Activated naive CD8-positive, alpha-beta T cell treated with anti-CD3 and anti-CD28 coated beads for 36 hours (primary cell): Measurements from ENCODE around the gene SLFN13. TPM values are rescaled to one million over a fixed set of nuclear protein-coding genes. Genes with fewer than 3 reads are reported as not detected.
"Not testable (repeated sequence)": the region's sequence is repeated elsewhere in the genome, so short reads cannot be mapped to it uniquely, and the experiment has no call there.

Source experiments
- DNase-seq: peaks from one replicate; pipeline ENCODE4 v3.0.0; 2021
- H3K27ac Mint-ChIP-seq: one replicate; pipeline ENCODE4 v1.8.0; 2022; ENCODE audit warnings: mild to moderate bottlenecking, moderate library complexity, mixed read lengths
- H3K27me3 Mint-ChIP-seq: one replicate; pipeline ENCODE4 v1.8.0; 2022; ENCODE audit warnings: mild to moderate bottlenecking, mixed read lengths
- H3K36me3 Mint-ChIP-seq: one replicate; pipeline ENCODE4 v1.8.0; 2021; ENCODE audit warnings: mild to moderate bottlenecking, mixed read lengths
- H3K4me1 Mint-ChIP-seq: one replicate; pipeline ENCODE4 v1.8.0; 2021; ENCODE audit warnings: mixed read lengths
- H3K4me3 Mint-ChIP-seq: one replicate; pipeline ENCODE4 v1.8.0; 2022; ENCODE audit warnings: mild to moderate bottlenecking, moderate library complexity, mixed read lengths
- H3K9me3 Mint-ChIP-seq: one replicate; pipeline ENCODE4 v1.8.0; 2022; ENCODE audit warnings: mixed read lengths
- total RNA-seq, 2 experiments: library from RNA; stranded (reverse); gene quantifications; one replicate each; pipeline ENCODE4 v1.2.3, GENCODE V29; 2021

SLFN13 gene
- total RNA-seq, 2 experiments from 2014 or later = 22.0 to 22.1 TPM

- H3K9me3 Mint-ChIP-seq = no peaks in the 10 kb centered on the region
- H3K4me3 Mint-ChIP-seq = no peak overlapping the region
- H3K4me1 Mint-ChIP-seq = peaks cover 5% of the 10 kb centered on the region
- peaks cover 4% of the 10 kb centered on the region for H3K36me3 Mint-ChIP-seq
- H3K27me3 Mint-ChIP-seq = no peaks in the 10 kb centered on the region
- no peak overlapping the region for H3K27ac Mint-ChIP-seq
- DNase-seq = no peak
Measured at GRCh38 chr17:35407531-35407930, 41.0 kb downstream of the SLFN13 start.

- no peaks in the 10 kb centered on the region for H3K27me3 Mint-ChIP-seq
- no peak for DNase-seq
- H3K27ac Mint-ChIP-seq = no peak overlapping the region
- H3K9me3 Mint-ChIP-seq = no peaks in the 10 kb centered on the region
- no peak overlapping the region for H3K4me3 Mint-ChIP-seq
- H3K4me1 Mint-ChIP-seq = peaks cover 9% of the 10 kb centered on the region
- peaks cover 4% of the 10 kb centered on the region for H3K36me3 Mint-ChIP-seq
Measured at GRCh38 chr17:35406568-35406967, 42.0 kb downstream of the SLFN13 start.

DNA sequence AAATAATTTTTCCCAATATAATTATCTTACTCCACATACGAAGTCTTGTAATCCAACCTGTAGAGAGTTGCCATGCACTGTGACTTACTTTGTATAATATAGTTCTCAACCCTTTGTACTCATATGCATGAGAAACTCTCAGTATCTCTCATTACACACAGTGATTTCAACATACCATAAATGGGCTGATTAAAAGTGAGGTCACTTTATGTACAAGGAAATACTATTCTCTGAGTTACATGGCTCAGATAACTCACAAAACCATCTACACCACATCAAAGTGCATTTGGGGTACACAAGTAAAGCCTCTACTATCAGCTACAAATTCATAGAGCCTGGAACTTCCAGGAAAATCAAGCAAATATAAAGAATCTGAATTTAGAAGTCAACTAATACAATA lies 44.2 kb downstream of the SLFN13 start:
- Mint-ChIP-seq H3K4me1 (peaks cover 9% of the 10 kb centered on the region), H3K36me3 (no peaks in the 10 kb centered on the region), H3K27ac (no peak overlapping the region), H3K27me3 (no peaks in the 10 kb centered on the region), H3K9me3 (no peaks in the 10 kb centered on the region), H3K4me3 (no peak overlapping the region)
- no peak for DNase-seq

DNA sequence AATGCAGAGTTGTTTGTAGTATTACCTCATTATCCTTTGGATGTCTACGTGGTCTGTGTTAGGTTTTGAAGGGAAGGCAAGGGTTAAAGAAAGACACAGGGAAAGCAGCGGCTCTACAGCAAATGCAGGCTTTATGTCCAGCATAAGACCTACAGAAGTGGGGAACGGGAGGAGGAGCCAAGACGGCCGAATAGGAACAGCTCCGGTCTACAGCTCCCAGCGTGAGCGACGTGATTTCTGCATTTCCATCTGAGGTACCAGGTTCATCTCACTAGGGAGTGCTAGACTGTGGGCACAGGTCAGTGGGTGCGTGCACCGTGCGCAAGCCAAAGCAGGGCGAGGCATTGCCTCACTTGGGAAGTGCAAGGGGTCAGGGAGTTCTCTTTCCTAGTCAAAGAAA lies 54.8 kb downstream of the SLFN13 start:
- H3K27me3 Mint-ChIP-seq, DNase-seq, H3K9me3 Mint-ChIP-seq, H3K27ac Mint-ChIP-seq, H3K36me3 Mint-ChIP-seq, H3K4me3 Mint-ChIP-seq, H3K4me1 Mint-ChIP-seq: not testable (repeated sequence)

- no peak overlapping the region for H3K4me3 Mint-ChIP-seq
- no peak overlapping the region for H3K27ac Mint-ChIP-seq
- no peak for DNase-seq
- peaks cover 6% of the 10 kb centered on the region for H3K9me3 Mint-ChIP-seq
- H3K4me1 Mint-ChIP-seq = no peaks in the 10 kb centered on the region
- no peaks in the 10 kb centered on the region for H3K36me3 Mint-ChIP-seq
- H3K27me3 Mint-ChIP-seq = no peaks in the 10 kb centered on the region
Measured at GRCh38 chr17:35390663-35391062, 57.9 kb downstream of the SLFN13 start.

DNA sequence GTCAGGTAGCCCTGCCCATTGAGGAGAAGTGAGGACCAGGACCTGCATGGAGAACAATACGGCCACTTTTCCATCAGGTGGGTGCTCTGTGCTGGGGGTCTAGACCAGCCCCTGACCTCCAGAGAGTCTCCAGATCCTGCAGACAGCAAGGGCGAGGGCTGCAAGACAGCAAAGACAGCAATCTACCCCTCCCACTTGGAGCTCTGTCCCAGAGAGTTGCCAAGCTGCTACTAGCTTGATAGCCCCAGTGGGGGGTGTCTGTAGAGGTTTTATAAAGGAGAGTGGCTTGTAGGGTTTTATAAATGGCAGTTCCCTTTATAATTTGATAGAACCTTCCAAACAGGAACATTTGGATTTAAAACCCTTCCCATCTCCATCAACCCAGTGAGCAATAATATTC lies 58.4 kb downstream of the SLFN13 start:
- no peak for DNase-seq
- Mint-ChIP-seq H3K4me3 (no peak overlapping the region), H3K27me3 (no peaks in the 10 kb centered on the region), H3K4me1 (no peaks in the 10 kb centered on the region), H3K9me3 (peaks cover 2% of the 10 kb centered on the region), H3K36me3 (no peaks in the 10 kb centered on the region), H3K27ac (no peak overlapping the region)

DNA sequence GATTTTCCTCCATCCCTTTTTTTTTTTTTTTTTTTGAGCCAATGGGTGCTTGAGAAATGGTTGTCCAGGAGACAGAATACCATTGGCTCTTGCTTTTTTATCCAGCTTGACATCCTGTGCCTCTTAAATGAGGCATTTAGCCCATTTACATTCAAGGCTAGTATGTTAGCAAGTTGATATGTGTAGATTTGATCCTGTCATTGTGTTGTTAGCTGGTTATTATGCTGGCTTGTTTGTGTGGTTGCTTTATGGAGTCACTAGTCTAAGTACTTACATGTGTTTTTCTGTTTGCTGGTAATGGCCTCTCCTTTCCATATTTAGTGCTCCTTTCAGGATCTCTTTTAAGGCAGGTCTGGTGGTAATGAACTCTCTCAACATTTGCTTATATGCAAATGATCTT lies 61.1 kb downstream of the SLFN13 start:
- Mint-ChIP-seq H3K36me3 (no peaks in the 10 kb centered on the region), H3K4me3 (no peak overlapping the region), H3K27me3 (no peaks in the 10 kb centered on the region), H3K9me3 (peaks cover 9% of the 10 kb centered on the region), H3K27ac (no peak overlapping the region), H3K4me1 (no peaks in the 10 kb centered on the region)
- DNase-seq = no peak

Other genes starting within 250 kb of the SLFN13 start
- gene SLFN5, start 205.7 kb downstream of the SLFN13 start, total RNA-seq = 10 to 100 TPM; 33.9 to 37.9 TPM
- gene SLFN11, start 75.1 kb downstream of the SLFN13 start, total RNA-seq = 10 to 100 TPM; 35.6 to 37.9 TPM
- 1 to 10 TPM; 6.0 to 8.6 TPM for gene SLFN12, start 16.3 kb downstream of the SLFN13 start, total RNA-seq
- gene SLFN12L, start 88.9 kb upstream of the SLFN13 start, total RNA-seq = 10 to 100 TPM; 32.6 to 35.9 TPM
- gene SLFN14, start 112.1 kb upstream of the SLFN13 start, total RNA-seq = under 1 TPM; 0.10 to 0.14 TPM
- 1 to 10 TPM; 6.6 to 6.9 TPM for gene PEX12, start 129.8 kb upstream of the SLFN13 start, total RNA-seq
- 100 to 1,000 TPM; 147 to 150 TPM for gene AP2B1, start 138.6 kb upstream of the SLFN13 start, total RNA-seq